Left hindlimb (tissue), 1 donor: ENCODE data around the gene HOXB4.
A peak's percentile ranks its signal among the peaks of the same experiment; 100 is the strongest.

Experiments used
- DNase-seq: peaks from one replicate; pipeline ENCODE4 v3.0.0-alpha.2; 2018

HOXB4 gene

GRCh38 chr17:48615047-48615962, 37.2 kb upstream of the HOXB4 start, which contains the start of gene HOXB8:
TSS of gene HOXB8 (minus strand) at chr17:48615292. CDS start at chr17:48614704, 588 bp downstream.
- DNase-seq, result no peak

- no peak for DNase-seq
Measured at GRCh38 chr17:48613862-48614694, 35.9 kb upstream of the HOXB4 start.

- DNase-seq, result peak; percentile 51
Measured at GRCh38 chr17:48612854-48613691, 34.9 kb upstream of the HOXB4 start.

- DNase-seq, result no peak
Measured at GRCh38 chr17:48612456-48612853, 34.3 kb upstream of the HOXB4 start.

- DNase-seq, result no peak
Measured at GRCh38 chr17:48611681-48612455, 33.7 kb upstream of the HOXB4 start.

GRCh38 chr17:48611213-48611612, 33.1 kb upstream of the HOXB4 start:
- DNase-seq, result no peak

- DNase-seq, result no peak
Measured at GRCh38 chr17:48610282-48611211, 32.4 kb upstream of the HOXB4 start, which contains the start of gene HOXB7. TSS of gene HOXB7 (minus strand) at chr17:48611017. CDS start at chr17:48610918, 99 bp downstream.

GRCh38 chr17:48609759-48610281, 31.7 kb upstream of the HOXB4 start:
- DNase-seq, result no peak

GRCh38 chr17:48609033-48609432, 30.9 kb upstream of the HOXB4 start:
- DNase-seq, result no peak

GRCh38 chr17:48608494-48608834, 30.3 kb upstream of the HOXB4 start:
- no peak for DNase-seq

- DNase-seq, result no peak
Measured at GRCh38 chr17:48606892-48607614, 28.9 kb upstream of the HOXB4 start.

GRCh38 chr17:48605991-48606891, 28.1 kb upstream of the HOXB4 start:
- no peak for DNase-seq

- DNase-seq, result no peak
Measured at GRCh38 chr17:48605409-48605919, 27.3 kb upstream of the HOXB4 start.

GRCh38 chr17:48604770-48605329, 26.7 kb upstream of the HOXB4 start, which contains the start of gene HOXB6:
TSS of gene HOXB6 (minus strand) at chr17:48604986. CDS start at chr17:48598150, 6,836 bp downstream.
- no peak for DNase-seq

GRCh38 chr17:48603959-48604769, 26.0 kb upstream of the HOXB4 start:
- DNase-seq, result no peak

- DNase-seq, result no peak
Measured at GRCh38 chr17:48601539-48602425, 23.6 kb upstream of the HOXB4 start.
